NCI-H1930 (cell line): Measurements from ENCODE around the gene CYP27C1.

Source experiments
- DNase-seq, 2 experiments: peaks; one replicate each; lab custom pipeline; 2025; lab: John Stamatoyannopoulos, UW

The CYP27C1 gene

GRCh38 chr2:127150996-127151395, 69.1 kb downstream of the CYP27C1 start:
- DNase-seq = no peak

GRCh38 chr2:127149384-127149783, 70.7 kb downstream of the CYP27C1 start:
- DNase-seq = no peak

GRCh38 chr2:127146820-127147502, 73.1 kb downstream of the CYP27C1 start:
- no peak for DNase-seq

- no peak for DNase-seq
Measured at GRCh38 chr2:127146071-127146725, 73.9 kb downstream of the CYP27C1 start.

GRCh38 chr2:127145280-127145895, 74.7 kb downstream of the CYP27C1 start:
- DNase-seq = no peak

- no peak for DNase-seq
Measured at GRCh38 chr2:127143841-127144782, 76.0 kb downstream of the CYP27C1 start.

- DNase-seq = no peak
Measured at GRCh38 chr2:127142663-127143630, 77.2 kb downstream of the CYP27C1 start.

GRCh38 chr2:127140538-127140937, 79.6 kb downstream of the CYP27C1 start:
- DNase-seq = no peak

GRCh38 chr2:127139766-127140165, 80.3 kb downstream of the CYP27C1 start:
- DNase-seq = no peak

- no peak for DNase-seq
Measured at GRCh38 chr2:127138281-127138680, 81.8 kb downstream of the CYP27C1 start.

- DNase-seq = no peak
Measured at GRCh38 chr2:127137741-127138140, 82.4 kb downstream of the CYP27C1 start.

GRCh38 chr2:127137225-127137624, 82.9 kb downstream of the CYP27C1 start:
- no peak for DNase-seq

- no peak for DNase-seq
Measured at GRCh38 chr2:127134833-127135830, 85.0 kb downstream of the CYP27C1 start.

GRCh38 chr2:127134235-127134634, 85.9 kb downstream of the CYP27C1 start:
- no peak for DNase-seq
